Measurements from ENCODE around the gene SERTAD4.

SERTAD4 gene

DNA sequence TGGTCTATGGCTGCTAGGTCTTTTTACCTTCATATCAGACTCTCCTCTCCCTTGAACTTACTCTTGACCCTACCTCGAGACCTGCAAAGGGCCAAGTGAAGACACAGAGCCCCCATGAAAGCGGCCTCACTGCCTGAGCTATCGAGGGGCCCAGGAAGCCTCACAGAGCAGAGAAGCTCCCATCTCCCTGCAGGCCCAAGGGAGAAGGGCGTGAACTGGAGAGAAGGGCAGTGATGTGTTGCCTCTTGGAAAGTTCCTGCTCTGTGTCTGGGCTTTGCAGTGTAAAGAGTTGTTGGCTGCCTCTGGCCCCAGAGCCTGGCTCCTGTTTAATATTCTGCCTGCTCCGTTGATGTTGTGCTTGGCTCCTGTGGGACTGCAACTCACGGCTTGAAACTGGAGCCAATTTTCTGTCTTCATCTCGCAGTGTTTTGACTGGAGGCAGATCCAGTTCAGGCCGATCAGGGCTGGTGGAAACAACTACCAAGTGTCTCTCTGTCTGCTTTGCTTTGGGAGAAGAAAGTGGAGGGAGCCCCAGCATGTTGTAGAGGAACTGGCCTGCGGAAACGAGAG lies 4.3 kb downstream of the SERTAD4 start:
- TF ChIP-seq CTCF (IDR thresholded peaks at IDR 0.05; ENCODE audit: low read depth, low read length) (no peak), EZH2phosphoT487 (IDR thresholded peaks at IDR 0.05; ENCODE audit: low read depth) (no peak)
- H3K9ac ChIP-seq (ENCODE audit: low read length): no peak overlapping the region
- no peaks in the 10 kb centered on the region for H3K4me1 ChIP-seq (ENCODE audit: low read length)
- no peak overlapping the region for H3K27ac ChIP-seq (ENCODE audit: low read length)
- H3K4me3 ChIP-seq (ENCODE audit: low read length): no peak overlapping the region
- no peaks in the 10 kb centered on the region for H4K20me1 ChIP-seq (ENCODE audit: insufficient read depth, low read length)
- H2AFZ ChIP-seq (ENCODE audit: low read depth, low read length): no peak overlapping the region
- H3K36me3 ChIP-seq (replicated peaks; ENCODE audit: low read depth, low read length): no peaks in the 10 kb centered on the region
- H3K4me2 ChIP-seq (ENCODE audit: low read length): no peak overlapping the region
- no peaks in the 10 kb centered on the region for H3K9me3 ChIP-seq (ENCODE audit: insufficient read depth, low read length)
- no peaks in the 10 kb centered on the region for H3K79me2 ChIP-seq (ENCODE audit: low read length)
- H3K27me3 ChIP-seq (ENCODE audit: low read depth, low read length): peaks cover 14% of the 10 kb centered on the region

DNA sequence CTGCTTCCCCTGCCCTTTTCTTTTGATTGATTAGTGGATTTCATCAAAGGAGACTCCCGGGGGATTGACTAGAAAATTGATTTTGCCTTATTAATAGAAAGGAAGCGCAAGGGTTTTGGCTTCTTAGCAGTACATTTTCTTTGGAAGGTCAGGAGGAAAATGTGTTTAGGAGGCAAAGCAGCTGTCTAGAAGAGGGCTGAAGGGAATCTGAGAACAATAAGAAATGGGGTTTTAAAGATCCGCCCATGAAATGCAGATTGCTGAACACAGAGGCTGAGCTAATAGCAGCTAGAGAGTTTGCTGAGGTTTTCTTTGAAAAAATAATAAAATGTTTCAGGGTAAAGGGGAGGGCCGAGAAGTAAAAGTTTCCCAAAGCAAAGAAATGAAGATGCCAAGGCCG lies 4.9 kb downstream of the SERTAD4 start:
- Histone ChIP-seq H4K20me1 (ENCODE audit: insufficient read depth, low read length) (no peaks in the 10 kb centered on the region), H3K79me2 (ENCODE audit: low read length) (no peaks in the 10 kb centered on the region), H3K4me1 (ENCODE audit: low read length) (no peaks in the 10 kb centered on the region), H3K9ac (ENCODE audit: low read length) (no peak overlapping the region), H3K4me3 (ENCODE audit: low read length) (no peak overlapping the region), H3K36me3 (replicated peaks; ENCODE audit: low read depth, low read length) (no peaks in the 10 kb centered on the region), H3K4me2 (ENCODE audit: low read length) (no peak overlapping the region), H3K9me3 (ENCODE audit: insufficient read depth, low read length) (no peaks in the 10 kb centered on the region), H3K27me3 (ENCODE audit: low read depth, low read length) (peaks cover 14% of the 10 kb centered on the region), H2AFZ (ENCODE audit: low read depth, low read length) (no peak overlapping the region), H3K27ac (ENCODE audit: low read length) (no peak overlapping the region)
- no peak for TF ChIP-seq EZH2phosphoT487 (IDR thresholded peaks at IDR 0.05; ENCODE audit: low read depth)
- TF ChIP-seq CTCF (IDR thresholded peaks at IDR 0.05; ENCODE audit: low read depth, low read length): no peak

GRCh38 chr1:210237981-210238380 lies 5.4 kb downstream of the SERTAD4 start:
- Histone ChIP-seq H2AFZ (ENCODE audit: low read depth, low read length) (no peak overlapping the region), H3K4me3 (ENCODE audit: low read length) (no peak overlapping the region), H3K9me3 (ENCODE audit: insufficient read depth, low read length) (no peaks in the 10 kb centered on the region), H3K9ac (ENCODE audit: low read length) (no peak overlapping the region), H3K4me1 (ENCODE audit: low read length) (no peaks in the 10 kb centered on the region), H3K79me2 (ENCODE audit: low read length) (no peaks in the 10 kb centered on the region), H3K36me3 (replicated peaks; ENCODE audit: low read depth, low read length) (no peaks in the 10 kb centered on the region), H3K27ac (ENCODE audit: low read length) (no peak overlapping the region), H3K4me2 (ENCODE audit: low read length) (no peak overlapping the region), H4K20me1 (ENCODE audit: insufficient read depth, low read length) (no peaks in the 10 kb centered on the region), H3K27me3 (ENCODE audit: low read depth, low read length) (peaks cover 14% of the 10 kb centered on the region)
- TF ChIP-seq EZH2phosphoT487 (IDR thresholded peaks at IDR 0.05; ENCODE audit: low read depth) (no peak), CTCF (IDR thresholded peaks at IDR 0.05; ENCODE audit: low read depth, low read length) (no peak)

DNA sequence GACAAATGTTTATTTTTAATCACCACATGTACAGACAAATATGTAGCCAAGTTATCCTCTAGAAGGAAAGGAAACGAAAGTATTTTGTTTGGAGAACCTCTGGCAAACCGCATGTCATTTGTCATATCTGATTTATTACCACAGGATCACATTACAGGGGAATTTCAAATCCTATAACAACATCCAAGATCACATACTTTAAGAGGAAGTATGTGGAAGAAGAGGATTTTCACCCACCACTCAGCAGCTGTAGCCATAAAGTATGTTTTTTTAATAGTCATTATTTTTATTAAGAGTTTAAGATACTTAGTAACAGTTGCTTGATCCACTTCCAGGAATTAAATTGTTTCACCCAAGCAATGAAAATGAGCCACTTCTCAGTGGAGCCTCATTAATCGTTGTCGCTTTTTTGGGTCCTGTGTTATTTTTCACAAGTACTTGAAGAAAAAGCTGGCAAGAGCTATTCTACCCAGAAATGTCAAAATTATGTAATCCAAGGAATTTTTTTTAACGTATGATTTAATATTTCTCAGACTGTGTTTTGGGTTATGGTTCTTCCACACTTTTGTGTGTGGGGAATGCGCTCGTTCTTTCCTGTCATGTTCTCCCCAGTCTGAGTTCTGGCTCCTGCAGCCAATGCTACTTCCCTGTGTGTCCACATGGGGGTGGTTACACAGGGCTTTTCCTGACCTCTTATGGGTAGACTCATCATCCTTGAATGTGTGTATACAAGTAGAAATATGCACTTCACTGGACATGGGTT lies 6.9 kb downstream of the SERTAD4 start:
- H3K4me1 ChIP-seq (ENCODE audit: low read length): no peaks in the 10 kb centered on the region
- H3K9me3 ChIP-seq (ENCODE audit: insufficient read depth, low read length): no peaks in the 10 kb centered on the region
- H3K4me2 ChIP-seq (ENCODE audit: low read length): no peak overlapping the region
- H4K20me1 ChIP-seq (ENCODE audit: insufficient read depth, low read length): no peaks in the 10 kb centered on the region
- no peak overlapping the region for H3K27ac ChIP-seq (ENCODE audit: low read length)
- no peaks in the 10 kb centered on the region for H3K36me3 ChIP-seq (replicated peaks; ENCODE audit: low read depth, low read length)
- H2AFZ ChIP-seq (ENCODE audit: low read depth, low read length): no peak overlapping the region
- H3K79me2 ChIP-seq (ENCODE audit: low read length): no peaks in the 10 kb centered on the region
- H3K27me3 ChIP-seq (ENCODE audit: low read depth, low read length): peaks cover 19% of the 10 kb centered on the region
- TF ChIP-seq EZH2phosphoT487 (IDR thresholded peaks at IDR 0.05; ENCODE audit: low read depth) (no peak), CTCF (IDR thresholded peaks at IDR 0.05; ENCODE audit: low read depth, low read length) (no peak)
- no peak overlapping the region for H3K4me3 ChIP-seq (ENCODE audit: low read length)
- no peak overlapping the region for H3K9ac ChIP-seq (ENCODE audit: low read length)
